WERI-Rb-1 (cell line): ENCODE results near the gene HRK.

Experiments used
- DNase-seq: peaks from one replicate; pipeline ENCODE4 v3.0.0-alpha.2; 2020
- H3K27ac ChIP-seq: fragments of 250-450 bp; sonication (Bioruptor Pico); 2 replicates; pipeline ENCODE4 v1.5.1; 2020; ENCODE audit warnings: mild to moderate bottlenecking, moderate library complexity
- H3K27me3 ChIP-seq: fragments of 250-450 bp; sonication (Bioruptor Pico); 2 replicates; pipeline ENCODE4 v1.5.1; 2021; ENCODE audit warnings: mild to moderate bottlenecking, low read depth, moderate library complexity; ENCODE audit not compliant: insufficient read depth, severe bottlenecking
- H3K36me3 ChIP-seq: fragments of 250-450 bp; sonication (Bioruptor Pico); 2 replicates; pipeline ENCODE4 v1.5.1; 2020; ENCODE audit warnings: mild to moderate bottlenecking, moderate library complexity
- H3K4me3 ChIP-seq: 2 replicates; pipeline ENCODE4 v1.5.1; 2011; ENCODE audit warnings: low read depth, mild to moderate bottlenecking, control low read depth, low read length
- H3K9me3 ChIP-seq: fragments of 250-450 bp; sonication (Bioruptor Pico); 2 replicates; pipeline ENCODE4 v1.5.1; 2021; ENCODE audit warnings: mild to moderate bottlenecking, moderate library complexity; ENCODE audit not compliant: severe bottlenecking
- TF ChIP-seq, protein P1 (sequence below): IDR thresholded peaks from 2 replicates; pipeline ENCODE4 v1.5.1; 2011; ENCODE audit warnings: low read depth, mild to moderate bottlenecking, control low read depth, inconsistent platforms, low read length

HRK gene

DNA sequence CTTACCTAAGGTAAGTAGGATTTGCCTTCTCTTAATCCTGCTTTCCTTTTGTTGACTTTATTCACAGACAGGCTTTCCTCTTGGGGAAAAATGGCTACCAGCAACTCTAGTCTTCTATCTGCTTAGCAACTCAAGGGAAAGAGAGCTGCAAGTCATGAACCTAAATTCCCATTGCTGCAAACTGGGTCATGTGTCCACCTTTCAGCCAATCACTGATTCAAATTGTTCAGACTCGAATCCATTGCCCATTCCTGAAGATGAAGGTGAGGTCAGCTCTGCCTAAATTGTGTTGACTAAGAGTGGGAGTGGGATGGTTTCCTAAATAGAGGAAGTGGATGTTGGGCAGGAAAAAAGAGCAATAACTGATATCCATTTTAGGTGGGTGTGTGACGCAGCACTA lies 37.2 kb upstream of the HRK start:
- H3K27ac ChIP-seq = peak overlapping the region; percentile 40
- H3K4me3 ChIP-seq = no peak overlapping the region
- peak; percentile 19 for DNase-seq
- H3K36me3 ChIP-seq = peaks cover 3% of the 10 kb centered on the region
- no peaks in the 10 kb centered on the region for H3K27me3 ChIP-seq
- TF ChIP-seq, protein P1, sequence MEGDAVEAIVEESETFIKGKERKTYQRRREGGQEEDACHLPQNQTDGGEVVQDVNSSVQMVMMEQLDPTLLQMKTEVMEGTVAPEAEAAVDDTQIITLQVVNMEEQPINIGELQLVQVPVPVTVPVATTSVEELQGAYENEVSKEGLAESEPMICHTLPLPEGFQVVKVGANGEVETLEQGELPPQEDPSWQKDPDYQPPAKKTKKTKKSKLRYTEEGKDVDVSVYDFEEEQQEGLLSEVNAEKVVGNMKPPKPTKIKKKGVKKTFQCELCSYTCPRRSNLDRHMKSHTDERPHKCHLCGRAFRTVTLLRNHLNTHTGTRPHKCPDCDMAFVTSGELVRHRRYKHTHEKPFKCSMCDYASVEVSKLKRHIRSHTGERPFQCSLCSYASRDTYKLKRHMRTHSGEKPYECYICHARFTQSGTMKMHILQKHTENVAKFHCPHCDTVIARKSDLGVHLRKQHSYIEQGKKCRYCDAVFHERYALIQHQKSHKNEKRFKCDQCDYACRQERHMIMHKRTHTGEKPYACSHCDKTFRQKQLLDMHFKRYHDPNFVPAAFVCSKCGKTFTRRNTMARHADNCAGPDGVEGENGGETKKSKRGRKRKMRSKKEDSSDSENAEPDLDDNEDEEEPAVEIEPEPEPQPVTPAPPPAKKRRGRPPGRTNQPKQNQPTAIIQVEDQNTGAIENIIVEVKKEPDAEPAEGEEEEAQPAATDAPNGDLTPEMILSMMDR = no peak
- no peaks in the 10 kb centered on the region for H3K9me3 ChIP-seq

DNA sequence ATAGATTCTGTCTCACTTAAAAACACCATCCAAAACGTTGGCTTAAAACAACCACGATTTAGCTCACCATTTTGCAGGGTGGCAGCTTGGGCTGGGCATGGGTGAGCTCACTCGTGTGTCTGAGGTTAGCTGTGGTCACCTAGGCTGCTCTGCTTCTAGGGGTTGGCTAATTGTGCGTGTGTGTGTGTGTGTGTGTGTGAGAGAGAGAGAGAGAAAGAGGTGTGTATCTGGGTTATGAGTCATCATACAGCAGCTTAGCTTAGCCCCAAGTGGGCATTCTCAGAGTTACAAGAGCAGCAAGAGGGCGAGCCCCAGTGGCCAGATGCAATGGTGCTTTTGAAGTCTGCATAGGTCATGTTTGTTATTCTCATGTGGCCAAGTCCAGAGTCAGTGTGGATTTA lies 35.5 kb upstream of the HRK start:
- peaks cover 11% of the 10 kb centered on the region for H3K36me3 ChIP-seq
- no peak overlapping the region; the same call in 1 of the 2 replicates for H3K27ac ChIP-seq
- DNase-seq = peak; percentile 38
- TF ChIP-seq, protein P1 = 0 out of 2 replicates have a peak, but pooled peaks have one; percentile 17
- no peaks in the 10 kb centered on the region for H3K9me3 ChIP-seq
- H3K4me3 ChIP-seq = no peak overlapping the region
- H3K27me3 ChIP-seq = no peaks in the 10 kb centered on the region

DNA sequence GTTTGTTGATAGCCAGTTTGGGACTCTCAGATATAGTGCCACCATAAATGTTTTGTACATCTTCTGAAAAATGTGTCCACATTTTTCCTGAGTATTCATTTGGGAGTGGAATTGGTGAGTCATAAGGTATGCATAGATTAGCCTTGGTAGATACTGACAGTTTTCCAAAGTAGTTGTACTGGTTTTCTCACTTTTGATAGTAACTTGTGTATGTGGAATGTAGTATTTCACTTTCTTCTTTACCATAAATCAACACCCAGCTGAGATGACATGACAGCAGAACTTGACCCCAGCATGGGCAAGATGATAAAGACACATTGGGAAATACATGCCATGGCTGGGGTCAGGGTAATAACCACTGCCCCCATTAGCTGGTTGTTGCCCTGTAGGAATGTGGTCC lies 34.9 kb upstream of the HRK start:
- no peak overlapping the region for H3K27ac ChIP-seq
- H3K9me3 ChIP-seq = no peaks in the 10 kb centered on the region
- H3K4me3 ChIP-seq = no peak overlapping the region
- no peak for DNase-seq
- TF ChIP-seq, protein P1 = no peak
- H3K36me3 ChIP-seq = peaks cover 11% of the 10 kb centered on the region
- H3K27me3 ChIP-seq = no peaks in the 10 kb centered on the region

DNA sequence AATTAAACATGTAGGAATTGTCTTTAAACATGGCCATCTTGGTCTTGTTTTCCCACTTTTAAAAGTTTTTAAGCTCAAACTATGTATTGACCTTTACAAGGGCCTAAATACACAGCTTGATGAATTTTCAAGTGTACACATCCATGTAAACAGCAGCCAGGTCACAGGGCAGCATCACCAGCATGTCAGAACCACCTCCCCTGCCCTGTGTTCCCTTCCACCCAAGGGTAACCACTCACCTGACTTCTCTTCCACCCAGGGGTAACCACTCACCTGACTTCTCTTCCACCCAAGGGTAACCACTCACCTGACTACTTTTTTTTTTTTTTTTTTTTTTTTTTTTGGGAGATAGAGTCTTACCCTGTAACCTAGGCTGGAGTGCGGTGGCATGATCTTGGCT lies 34.1 kb upstream of the HRK start:
- H3K9me3 ChIP-seq = peaks cover 2% of the 10 kb centered on the region
- no peaks in the 10 kb centered on the region for H3K27me3 ChIP-seq
- TF ChIP-seq, protein P1 = no peak
- H3K27ac ChIP-seq = no peak overlapping the region
- H3K36me3 ChIP-seq = peaks cover 11% of the 10 kb centered on the region
- no peak overlapping the region for H3K4me3 ChIP-seq
- no peak for DNase-seq

DNA sequence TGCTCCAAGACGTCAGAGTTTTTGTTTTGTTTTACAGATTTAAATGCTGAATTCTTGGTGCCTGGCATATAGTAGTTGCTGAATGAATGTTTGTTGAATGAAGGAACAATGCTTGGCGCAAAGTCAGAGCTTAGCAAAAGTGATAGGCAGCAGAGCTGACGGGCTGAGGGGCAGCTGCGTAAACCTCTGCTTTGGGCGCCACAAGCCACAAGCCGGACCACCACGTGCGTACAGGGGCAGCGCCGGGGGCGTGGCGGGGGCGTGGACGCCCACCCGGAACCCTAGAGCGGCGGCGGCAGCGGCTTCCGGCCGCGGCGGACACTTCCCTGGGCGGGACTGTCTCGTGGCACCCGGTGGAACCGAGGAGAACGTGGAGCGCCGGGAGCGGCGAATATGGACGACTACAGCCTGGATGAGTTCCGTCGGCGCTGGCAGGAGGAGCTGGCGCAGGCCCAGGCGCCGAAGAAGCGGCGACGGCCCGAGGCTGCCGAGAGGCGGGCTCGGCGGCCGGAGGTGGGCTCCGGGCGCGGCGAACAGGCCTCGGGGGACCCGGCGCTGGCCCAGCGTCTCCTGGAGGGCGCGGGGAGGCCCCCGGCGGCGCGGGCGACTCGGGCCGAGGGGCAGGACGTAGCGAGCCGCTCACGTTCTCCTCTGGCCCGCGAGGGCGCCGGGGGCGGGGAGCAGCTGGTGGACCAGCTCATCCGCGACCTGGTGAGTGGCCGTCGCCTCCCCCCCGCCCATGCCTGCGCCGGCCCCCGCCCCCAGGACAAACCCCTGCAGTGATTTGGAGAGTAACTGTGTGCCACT lies 29.6 kb upstream of the HRK start, which contains the start of gene FBXW8:
TSS of gene FBXW8 (plus strand) at position 306 of the 807 bp plus-strand sequence. CDS start at position 394, 88 bp downstream.
- DNase-seq = peak; percentile 82
- H3K27me3 ChIP-seq = no peaks in the 10 kb centered on the region
- peak within 1 kb of the TSS; percentile 48 for H3K4me3 ChIP-seq
- H3K9me3 ChIP-seq = peaks cover 4% of the 10 kb centered on the region
- H3K27ac ChIP-seq = peak within 1 kb of the TSS; percentile 70
- H3K36me3 ChIP-seq = peaks cover 11% of the 10 kb centered on the region
- TF ChIP-seq, protein P1 = no peak

DNA sequence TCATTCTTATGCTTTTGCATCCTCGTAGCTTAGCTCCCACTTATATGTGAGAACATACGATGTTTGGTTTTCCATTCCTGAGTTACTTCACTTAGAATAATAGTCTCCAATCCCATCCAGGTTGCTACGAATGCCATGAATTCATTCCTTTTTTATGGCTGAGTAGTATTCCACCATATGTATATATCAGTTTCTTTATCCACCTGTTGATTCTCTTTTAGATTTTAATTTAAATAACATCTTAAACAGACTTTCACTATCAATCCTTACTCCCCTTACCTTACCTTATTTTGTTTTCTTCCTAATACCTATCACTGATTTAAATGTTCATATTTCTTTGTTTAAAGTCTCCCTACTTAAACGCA lies 29.0 kb upstream of the HRK start:
- no peaks in the 10 kb centered on the region for H3K27me3 ChIP-seq
- H3K27ac ChIP-seq = peak overlapping the region; percentile 70; the same call in 1 of the 2 replicates
- peak overlapping the region; percentile 48 for H3K4me3 ChIP-seq
- peaks cover 11% of the 10 kb centered on the region for H3K36me3 ChIP-seq
- peaks cover 4% of the 10 kb centered on the region for H3K9me3 ChIP-seq
- TF ChIP-seq, protein P1 = no peak
- DNase-seq = no peak
